ENCODE data around the gene CCDC158. TPM values are rescaled to one million over a fixed set of nuclear protein-coding genes. Genes with fewer than 3 reads are reported as not detected.

Gene CCDC158
- total RNA-seq, 1 donor = not detected

DNA sequence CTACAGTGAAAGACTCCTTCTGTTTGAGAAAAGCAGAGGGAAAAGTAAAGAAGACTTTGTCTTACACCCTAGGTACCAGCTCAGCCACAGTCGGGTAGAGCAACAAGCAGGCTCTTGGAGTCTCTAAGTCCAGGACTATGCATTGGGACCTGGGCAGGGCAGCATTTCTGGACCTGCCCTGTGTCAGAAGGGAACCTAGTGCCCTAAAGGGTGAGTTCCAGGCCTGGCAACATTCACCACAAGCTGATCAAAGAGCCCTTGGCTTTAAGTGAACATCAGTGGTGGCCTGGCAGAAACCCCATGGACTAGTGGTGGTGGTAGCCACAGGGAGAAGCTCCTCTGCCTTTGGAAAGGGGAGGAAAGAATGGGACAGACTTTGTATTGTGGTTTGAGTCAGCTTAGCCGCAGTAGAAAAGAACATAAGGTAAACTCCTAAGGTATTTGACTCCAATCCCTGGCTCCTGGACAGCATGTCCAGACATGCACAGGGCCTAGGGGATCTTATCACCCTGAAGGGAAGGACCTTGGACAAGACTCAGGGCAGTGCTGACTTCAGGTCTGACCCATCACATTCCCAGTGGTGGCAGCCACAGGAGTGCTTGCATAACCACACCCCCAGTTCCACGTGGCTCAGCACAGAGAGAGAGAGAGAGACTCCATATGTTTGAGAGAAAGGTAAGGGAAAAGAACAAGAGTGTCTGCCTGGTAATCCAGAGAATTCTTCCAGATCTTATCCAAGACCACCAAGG is 32.6 kb downstream of the CCDC158 start:
- peaks cover 16% of the 10 kb centered on the region for H3K9me3 ChIP-seq (ENCODE audit: low read depth, low read length)
- peaks cover 16% of the 10 kb centered on the region for H3K27me3 ChIP-seq (ENCODE audit: insufficient read depth, low read length)
- peaks cover 9% of the 10 kb centered on the region for H3K4me1 ChIP-seq (ENCODE audit: insufficient read depth, low read length)
- no peak overlapping the region for H3K4me3 ChIP-seq (ENCODE audit: low read length)

DNA sequence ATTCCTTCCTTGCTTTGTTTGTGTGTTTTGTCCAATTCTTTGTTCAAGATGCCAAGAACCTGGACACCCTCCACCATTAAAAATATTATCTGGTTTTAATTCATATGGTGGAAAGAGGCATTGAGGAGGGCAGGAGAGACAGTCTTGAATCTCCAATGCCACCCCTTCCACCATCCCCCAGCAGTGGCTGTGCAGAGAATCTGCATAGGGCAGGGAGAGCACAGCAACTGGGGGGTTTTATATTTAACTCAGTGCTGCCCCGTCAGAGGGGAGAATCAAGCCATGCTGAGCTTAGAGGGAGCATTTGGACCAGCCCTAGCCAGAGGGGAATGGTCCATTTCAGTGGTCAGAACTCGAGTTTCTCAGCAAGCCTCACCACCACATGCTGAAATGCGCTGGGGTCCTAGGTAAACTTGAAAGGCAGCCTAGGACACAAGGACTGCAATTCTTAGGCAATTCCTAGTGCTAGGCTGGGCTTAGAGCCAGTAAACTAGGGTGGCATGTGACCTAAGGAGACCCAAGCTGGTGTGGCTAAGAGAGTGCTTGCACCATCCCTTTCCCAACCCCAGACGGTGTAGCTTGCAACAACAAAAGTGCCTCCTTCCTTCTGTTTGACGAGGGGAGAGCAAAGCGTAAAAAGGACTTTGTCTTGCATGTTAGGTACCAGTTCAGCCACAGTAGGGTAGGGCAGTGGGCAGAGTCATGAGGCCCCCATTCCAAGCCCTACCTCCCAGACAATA is 34.2 kb downstream of the CCDC158 start:
- Histone ChIP-seq H3K27me3 (ENCODE audit: insufficient read depth, low read length) (peaks cover 14% of the 10 kb centered on the region), H3K4me3 (ENCODE audit: low read length) (no peak overlapping the region), H3K9me3 (ENCODE audit: low read depth, low read length) (peaks cover 16% of the 10 kb centered on the region), H3K4me1 (ENCODE audit: insufficient read depth, low read length) (peaks cover 13% of the 10 kb centered on the region)

GRCh38 chr4:76385974-76386373 is 35.0 kb downstream of the CCDC158 start:
- Histone ChIP-seq H3K27me3 (ENCODE audit: insufficient read depth, low read length) (peaks cover 13% of the 10 kb centered on the region), H3K4me1 (ENCODE audit: insufficient read depth, low read length) (peaks cover 13% of the 10 kb centered on the region), H3K4me3 (ENCODE audit: low read length) (no peak overlapping the region), H3K9me3 (ENCODE audit: low read depth, low read length) (peaks cover 12% of the 10 kb centered on the region)

DNA sequence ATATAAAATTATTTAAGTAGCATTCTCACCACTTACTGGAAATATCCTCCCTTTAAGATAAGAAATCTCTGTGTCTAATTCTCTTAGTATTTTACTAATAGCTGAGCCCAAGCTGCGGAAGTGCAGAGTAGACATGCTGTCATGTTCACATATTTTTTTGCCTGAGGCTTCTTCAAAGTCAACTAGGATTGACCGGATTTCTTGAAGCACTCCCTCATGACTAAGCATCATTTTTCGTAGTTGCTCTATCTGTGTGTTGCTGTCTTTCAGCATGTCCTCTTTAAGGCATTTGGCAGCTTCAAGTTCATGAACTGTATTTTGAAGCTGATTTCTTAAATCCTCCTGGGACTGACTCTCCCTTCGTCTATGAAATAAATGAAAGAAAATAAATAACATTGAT is 36.9 kb downstream of the CCDC158 start:
- H3K4me3 ChIP-seq (ENCODE audit: low read length) = no peak overlapping the region

GRCh38 chr4:76383001-76383400 is 37.9 kb downstream of the CCDC158 start:
- Histone ChIP-seq H3K9me3 (ENCODE audit: low read depth, low read length) (no peaks in the 10 kb centered on the region), H3K4me1 (ENCODE audit: insufficient read depth, low read length) (peaks cover 13% of the 10 kb centered on the region), H3K27me3 (ENCODE audit: insufficient read depth, low read length) (no peaks in the 10 kb centered on the region), H3K4me3 (ENCODE audit: low read length) (no peak overlapping the region)

More for the DNA sequence above, 36.9 kb downstream of the CCDC158 start:
- Histone ChIP-seq H3K4me1 (ENCODE audit: insufficient read depth, low read length) (peaks cover 13% of the 10 kb centered on the region), H3K27me3 (ENCODE audit: insufficient read depth, low read length) (no peaks in the 10 kb centered on the region), H3K9me3 (ENCODE audit: low read depth, low read length) (no peaks in the 10 kb centered on the region)

DNA sequence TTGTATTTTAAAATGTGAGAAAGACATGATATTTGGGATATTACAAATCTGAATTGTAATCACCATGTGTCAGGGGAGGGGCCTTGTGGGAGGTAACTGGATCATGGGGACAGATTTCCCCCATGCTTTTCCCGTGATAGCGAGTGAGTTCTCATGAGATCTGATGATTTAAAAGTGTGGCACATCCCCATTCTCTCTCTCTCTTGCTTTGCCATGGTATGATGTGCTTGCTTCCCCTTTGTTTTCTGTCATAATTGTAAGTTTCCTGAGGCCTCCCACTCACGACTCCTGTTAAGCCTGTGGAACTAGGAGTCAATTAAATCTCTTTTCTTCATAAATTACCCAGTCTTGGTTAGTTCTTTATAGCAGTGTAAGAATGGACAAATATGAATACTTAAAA is 39.0 kb downstream of the CCDC158 start:
- Histone ChIP-seq H3K4me1 (ENCODE audit: insufficient read depth, low read length) (peaks cover 13% of the 10 kb centered on the region), H3K27me3 (ENCODE audit: insufficient read depth, low read length) (no peaks in the 10 kb centered on the region), H3K9me3 (ENCODE audit: low read depth, low read length) (no peaks in the 10 kb centered on the region), H3K4me3 (ENCODE audit: low read length) (no peak overlapping the region)

- H3K9me3 ChIP-seq (ENCODE audit: low read depth, low read length) = no peaks in the 10 kb centered on the region
- peaks cover 7% of the 10 kb centered on the region for H3K4me1 ChIP-seq (ENCODE audit: insufficient read depth, low read length)
- no peaks in the 10 kb centered on the region for H3K27me3 ChIP-seq (ENCODE audit: insufficient read depth, low read length)
- no peak overlapping the region for H3K4me3 ChIP-seq (ENCODE audit: low read length)
These were observed 40.4 kb downstream of the CCDC158 start for GRCh38 chr4:76380561-76380960.

- Histone ChIP-seq H3K27me3 (ENCODE audit: insufficient read depth, low read length) (no peaks in the 10 kb centered on the region), H3K4me3 (ENCODE audit: low read length) (no peak overlapping the region), H3K4me1 (ENCODE audit: insufficient read depth, low read length) (peaks cover 4% of the 10 kb centered on the region), H3K9me3 (ENCODE audit: low read depth, low read length) (no peaks in the 10 kb centered on the region)
These were observed 43.0 kb downstream of the CCDC158 start for GRCh38 chr4:76377911-76378310.

DNA sequence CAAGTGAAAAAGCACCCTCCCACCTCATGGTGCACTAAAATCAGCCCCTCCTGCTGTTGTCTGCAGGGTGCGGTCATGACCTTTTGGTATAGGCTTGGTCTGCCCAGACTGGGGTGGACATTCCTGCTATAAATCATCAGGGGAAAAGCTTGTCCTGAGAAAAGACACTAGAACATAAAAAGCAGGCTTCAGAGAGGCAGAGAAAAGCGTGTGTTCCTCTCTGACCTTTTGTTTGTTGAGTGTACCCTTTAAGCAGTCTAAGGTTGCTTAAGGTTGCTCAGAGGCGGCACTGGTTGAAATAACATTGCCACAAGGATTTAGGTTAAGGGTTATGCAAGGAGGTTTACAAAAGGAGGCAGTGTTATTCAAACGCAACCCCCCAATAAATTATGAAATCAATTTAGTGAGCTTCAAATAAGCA is 43.5 kb downstream of the CCDC158 start:
- H3K4me1 ChIP-seq (ENCODE audit: insufficient read depth, low read length) = peaks cover 4% of the 10 kb centered on the region
- no peaks in the 10 kb centered on the region for H3K27me3 ChIP-seq (ENCODE audit: insufficient read depth, low read length)
- no peak overlapping the region for H3K4me3 ChIP-seq (ENCODE audit: low read length)
- no peaks in the 10 kb centered on the region for H3K9me3 ChIP-seq (ENCODE audit: low read depth, low read length)

GRCh38 chr4:76376534-76376933 is 44.4 kb downstream of the CCDC158 start:
- no peak overlapping the region for H3K4me3 ChIP-seq (ENCODE audit: low read length)
- no peaks in the 10 kb centered on the region for H3K9me3 ChIP-seq (ENCODE audit: low read depth, low read length)
- H3K27me3 ChIP-seq (ENCODE audit: insufficient read depth, low read length) = no peaks in the 10 kb centered on the region
- H3K4me1 ChIP-seq (ENCODE audit: insufficient read depth, low read length) = peaks cover 4% of the 10 kb centered on the region

DNA sequence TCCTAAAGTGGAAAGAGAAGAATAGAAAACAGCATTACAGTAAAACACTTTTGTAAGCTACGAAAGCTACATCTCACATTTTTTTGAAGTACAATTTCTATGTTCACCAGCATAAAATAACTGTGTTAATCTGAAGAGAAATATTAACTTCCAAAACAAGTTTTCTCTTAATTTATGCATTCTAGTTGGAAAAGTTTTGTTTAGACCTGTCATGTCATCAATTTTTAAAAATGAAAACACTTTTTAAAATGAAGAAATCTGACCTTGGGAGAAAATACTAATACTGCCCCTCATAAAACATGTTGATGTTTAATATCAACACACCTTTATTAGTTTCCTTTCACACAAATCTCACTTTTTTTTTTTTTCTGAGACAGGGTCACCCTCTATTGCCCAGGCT is 45.2 kb downstream of the CCDC158 start:
- no peak overlapping the region for H3K4me3 ChIP-seq (ENCODE audit: low read length)
- no peaks in the 10 kb centered on the region for H3K27me3 ChIP-seq (ENCODE audit: insufficient read depth, low read length)
- H3K9me3 ChIP-seq (ENCODE audit: low read depth, low read length) = no peaks in the 10 kb centered on the region
- peaks cover 4% of the 10 kb centered on the region for H3K4me1 ChIP-seq (ENCODE audit: insufficient read depth, low read length)

- Histone ChIP-seq H3K4me3 (ENCODE audit: low read length) (no peak overlapping the region), H3K27me3 (ENCODE audit: insufficient read depth, low read length) (no peaks in the 10 kb centered on the region), H3K4me1 (ENCODE audit: insufficient read depth, low read length) (peaks cover 4% of the 10 kb centered on the region), H3K9me3 (ENCODE audit: low read depth, low read length) (no peaks in the 10 kb centered on the region)
These were observed 46.1 kb downstream of the CCDC158 start for GRCh38 chr4:76374798-76375197.

DNA sequence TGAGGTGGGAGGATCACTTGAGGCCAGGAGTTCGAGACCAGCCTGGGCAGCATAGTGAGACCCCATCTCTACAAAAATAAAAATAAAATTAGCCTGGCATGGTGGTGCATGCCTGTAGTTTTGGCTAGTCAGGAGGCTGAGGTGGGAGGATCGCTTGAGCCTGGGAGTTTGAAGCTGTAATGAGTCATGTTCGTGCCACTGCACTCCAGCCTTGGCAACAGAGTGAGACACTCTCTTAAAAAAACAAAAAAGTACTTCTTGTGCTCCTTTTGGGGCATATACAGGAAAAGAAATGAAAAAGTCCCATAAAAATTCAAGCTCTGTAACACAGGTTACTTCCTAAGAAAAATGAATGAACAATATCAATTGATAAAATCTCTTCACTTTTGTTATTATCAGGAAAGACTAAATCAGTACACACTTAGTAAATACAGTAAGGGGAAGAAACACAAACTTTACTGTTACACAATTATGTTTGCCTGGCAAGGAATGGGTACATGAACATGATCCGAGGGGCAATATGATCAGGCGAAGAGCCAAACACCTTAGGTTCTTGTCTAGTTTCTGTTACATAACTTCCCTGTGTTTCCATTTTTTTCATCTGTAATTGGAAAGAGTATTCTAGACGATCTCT is 46.9 kb downstream of the CCDC158 start:
- no peaks in the 10 kb centered on the region for H3K27me3 ChIP-seq (ENCODE audit: insufficient read depth, low read length)
- H3K4me3 ChIP-seq (ENCODE audit: low read length) = no peak overlapping the region
- no peaks in the 10 kb centered on the region for H3K9me3 ChIP-seq (ENCODE audit: low read depth, low read length)
- peaks cover 4% of the 10 kb centered on the region for H3K4me1 ChIP-seq (ENCODE audit: insufficient read depth, low read length)

DNA sequence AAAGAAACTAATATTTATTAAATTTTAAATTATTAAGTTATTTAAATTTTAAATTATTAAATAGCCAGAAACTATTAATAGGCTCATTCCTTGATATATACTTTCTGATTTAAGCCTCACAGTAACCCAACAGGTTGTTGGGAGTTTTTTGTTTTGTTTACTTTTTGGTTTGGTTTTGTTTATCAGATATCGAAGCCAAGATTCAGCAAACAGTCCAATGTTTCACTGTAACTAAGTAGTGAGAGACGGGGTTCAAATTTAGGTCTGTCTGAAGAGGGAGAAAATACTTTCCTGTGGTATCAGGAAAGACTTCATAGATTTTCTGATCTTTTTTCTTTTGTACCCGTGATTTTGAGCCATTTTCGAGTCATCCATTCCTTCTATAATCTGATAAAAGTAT is 54.2 kb downstream of the CCDC158 start:
- no peaks in the 10 kb centered on the region for H3K27me3 ChIP-seq (ENCODE audit: insufficient read depth, low read length)

GRCh38 chr4:76365636-76366035 is 55.3 kb downstream of the CCDC158 start:
- H3K27me3 ChIP-seq (ENCODE audit: insufficient read depth, low read length) = no peaks in the 10 kb centered on the region

More for the DNA sequence above, 54.2 kb downstream of the CCDC158 start:
- H3K9me3 ChIP-seq (ENCODE audit: low read depth, low read length) = no peaks in the 10 kb centered on the region
- no peak overlapping the region for H3K4me3 ChIP-seq (ENCODE audit: low read length)
- H3K4me1 ChIP-seq (ENCODE audit: insufficient read depth, low read length) = no peaks in the 10 kb centered on the region

More at GRCh38 chr4:76365636-76366035, 55.3 kb downstream of the CCDC158 start:
- Histone ChIP-seq H3K9me3 (ENCODE audit: low read depth, low read length) (no peaks in the 10 kb centered on the region), H3K4me3 (ENCODE audit: low read length) (no peak overlapping the region), H3K4me1 (ENCODE audit: insufficient read depth, low read length) (no peaks in the 10 kb centered on the region)

Data from mononuclear cell (primary cell).